ENCODE data around the gene ABCB8. TPM values are rescaled to one million over a fixed set of nuclear protein-coding genes. Genes with fewer than 3 reads are reported as not detected.

ABCB8 gene
- 25.2 and 26.5 TPM in 2 replicates for total RNA-seq (2014; rRNA removed; shearing (Covaris generic))

DNA sequence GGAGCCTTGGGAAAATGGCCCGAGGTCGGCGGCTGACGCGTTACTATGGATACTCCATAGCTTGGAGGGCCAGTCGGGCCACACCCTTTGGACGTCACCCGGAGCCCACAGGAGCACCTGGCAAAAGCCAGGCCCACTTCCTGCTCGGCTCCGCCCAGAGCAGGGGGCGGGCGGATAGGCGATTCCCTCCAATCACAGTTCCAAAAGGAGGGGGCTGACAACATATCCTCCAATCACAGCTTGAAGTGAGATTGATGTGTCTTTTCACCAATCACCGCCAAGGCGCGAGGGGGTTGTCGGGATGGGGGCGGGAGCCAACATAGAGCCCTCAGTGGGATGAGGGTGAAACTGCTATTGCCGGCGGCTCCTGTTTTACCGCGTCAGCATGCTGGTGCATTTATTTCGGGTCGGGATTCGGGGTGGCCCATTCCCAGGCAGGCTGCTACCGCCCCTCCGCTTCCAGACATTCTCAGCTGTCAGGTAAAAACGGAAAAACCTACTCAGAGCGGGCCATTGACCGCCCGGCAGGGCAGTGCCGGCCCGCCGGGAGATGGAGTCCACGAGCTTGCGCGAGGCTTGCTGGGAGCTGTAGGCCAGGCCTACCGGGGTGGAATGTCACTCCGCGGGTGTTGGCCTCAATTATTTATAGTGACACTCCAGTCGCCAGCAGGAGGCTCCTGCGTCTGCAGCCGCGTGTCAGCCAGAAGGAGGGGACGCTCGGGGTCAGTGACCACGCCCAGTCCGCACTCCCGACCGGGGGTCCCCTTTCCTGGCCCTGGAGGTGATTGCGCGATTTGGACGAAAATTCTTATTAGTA is at the start of gene ABCB8:
TSS of gene ABCB8 (plus strand) at position 320 of the 817 bp plus-strand sequence. CDS start at position 386, 66 bp downstream.
- DNase-seq (ENCODE audit: low spot score), result peak; percentile 99

- no peak for DNase-seq (ENCODE audit: low spot score)
Measured at GRCh38 chr7:150979713-150980390, 48.4 kb upstream of the ABCB8 start.

GRCh38 chr7:150980663-150981062 is 47.6 kb upstream of the ABCB8 start:
- no peak for DNase-seq (ENCODE audit: low spot score)

- DNase-seq (ENCODE audit: low spot score), result no peak
Measured at GRCh38 chr7:150981644-150982043, 46.6 kb upstream of the ABCB8 start.

GRCh38 chr7:150982351-150982750 is 45.9 kb upstream of the ABCB8 start:
- no peak for DNase-seq (ENCODE audit: low spot score)

GRCh38 chr7:150983893-150984368 is 44.3 kb upstream of the ABCB8 start:
- no peak for DNase-seq (ENCODE audit: low spot score)

- DNase-seq (ENCODE audit: low spot score), result no peak
Measured at GRCh38 chr7:150986099-150986512, 42.1 kb upstream of the ABCB8 start.

DNA sequence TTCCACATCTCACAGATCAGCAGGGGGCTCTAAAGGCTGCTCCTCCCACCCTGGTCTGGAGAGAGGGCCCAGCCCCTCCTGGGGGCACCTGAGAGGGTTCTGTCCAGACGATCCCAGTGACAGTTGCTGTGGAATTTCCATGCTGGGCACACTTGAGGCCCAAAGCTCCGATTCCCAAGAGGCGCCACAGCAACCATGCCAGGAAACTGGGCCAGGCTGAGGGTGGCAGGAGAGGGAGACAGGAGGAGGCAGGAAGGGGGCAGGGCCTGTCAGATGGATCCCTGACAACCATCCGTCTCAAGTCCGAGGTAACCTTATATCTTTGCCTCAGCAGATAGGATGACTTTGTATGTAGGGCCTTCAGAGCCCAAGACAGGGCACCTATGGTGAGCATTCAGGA is 41.7 kb upstream of the ABCB8 start:
- DNase-seq (ENCODE audit: low spot score), result no peak

GRCh38 chr7:150988230-150989226 is 39.7 kb upstream of the ABCB8 start:
- no peak for DNase-seq (ENCODE audit: low spot score)

DNA sequence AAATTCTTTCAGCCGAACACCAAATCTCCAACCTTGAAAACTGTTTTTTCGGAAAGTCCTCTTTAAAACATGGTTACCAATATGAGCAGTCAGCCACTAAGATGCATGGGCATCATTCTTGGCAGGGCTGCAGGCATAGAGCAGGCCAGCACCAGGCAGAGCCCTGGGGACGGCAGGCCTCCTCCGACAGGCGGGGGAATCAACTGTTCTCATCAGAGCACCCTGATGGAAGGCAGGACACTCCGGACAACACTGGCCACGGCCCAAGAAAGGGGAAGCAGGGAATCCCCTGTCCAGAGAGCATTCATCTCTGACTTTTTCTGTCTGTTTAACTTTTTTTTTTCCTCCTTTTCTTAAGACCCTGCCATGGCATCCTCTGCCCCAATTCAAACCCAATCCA is 38.8 kb upstream of the ABCB8 start:
- DNase-seq (ENCODE audit: low spot score), result no peak

- no peak for DNase-seq (ENCODE audit: low spot score)
Measured at GRCh38 chr7:150990416-150991186, 37.6 kb upstream of the ABCB8 start, which contains the start of gene NOS3. Gene NOS3, plus strand, starts transcription at chr7:150991017. Its CDS starts 2,787 bp downstream, at chr7:150993804.

- DNase-seq (ENCODE audit: low spot score), result no peak
Measured at GRCh38 chr7:150992051-150992640, 36.1 kb upstream of the ABCB8 start.

GRCh38 chr7:150992833-150993302 is 35.4 kb upstream of the ABCB8 start:
- no peak for DNase-seq (ENCODE audit: low spot score)

GRCh38 chr7:150993511-150993910 is 34.7 kb upstream of the ABCB8 start:
- no peak for DNase-seq (ENCODE audit: low spot score)

DNA sequence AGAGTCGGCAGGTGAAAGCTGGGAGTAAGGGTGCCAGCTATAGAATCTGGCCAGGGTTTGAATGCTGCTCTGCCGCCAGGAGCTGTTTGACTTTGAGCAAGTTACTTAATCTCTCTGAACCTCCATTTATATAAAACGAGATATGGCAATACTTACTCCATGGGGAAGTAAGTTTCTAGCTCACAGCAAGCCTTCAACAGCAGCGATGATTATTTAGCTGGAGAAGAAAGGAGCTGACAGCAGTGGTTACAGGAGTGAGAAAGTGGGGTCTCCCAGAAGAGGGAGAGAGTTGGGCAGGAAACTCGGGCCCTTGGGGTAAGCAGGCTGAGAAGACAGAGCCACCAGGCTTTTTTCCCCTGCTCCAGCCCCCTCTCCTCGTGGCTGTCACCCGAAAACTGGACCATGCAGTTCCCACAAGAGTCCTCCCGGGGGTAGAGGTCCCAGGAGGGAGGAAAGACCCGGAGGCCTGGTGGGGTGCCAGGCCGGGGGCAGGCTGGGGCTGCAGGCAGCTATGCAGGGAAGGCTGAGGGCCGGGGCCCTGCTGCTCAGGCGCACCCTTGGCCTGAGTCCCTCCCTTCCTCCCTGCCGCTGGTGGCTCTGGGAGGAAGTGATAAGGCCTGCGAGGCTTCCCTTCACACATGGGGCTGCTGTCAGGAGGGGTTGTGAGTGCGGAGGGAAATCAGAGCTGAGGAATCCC is 34.0 kb upstream of the ABCB8 start:
- DNase-seq (ENCODE audit: low spot score), result no peak

- no peak for DNase-seq (ENCODE audit: low spot score)
Measured at GRCh38 chr7:150994838-150995510, 33.3 kb upstream of the ABCB8 start.

GRCh38 chr7:150996376-150997074 is 31.7 kb upstream of the ABCB8 start:
- DNase-seq (ENCODE audit: low spot score), result no peak

- DNase-seq (ENCODE audit: low spot score), result no peak
Measured at GRCh38 chr7:150997075-150997511, 31.2 kb upstream of the ABCB8 start.
